Measurements from ENCODE around the gene ANKK1. TPM values are rescaled to one million over a fixed set of nuclear protein-coding genes. Genes with fewer than 3 reads are reported as not detected.

Gene ANKK1, protein sequence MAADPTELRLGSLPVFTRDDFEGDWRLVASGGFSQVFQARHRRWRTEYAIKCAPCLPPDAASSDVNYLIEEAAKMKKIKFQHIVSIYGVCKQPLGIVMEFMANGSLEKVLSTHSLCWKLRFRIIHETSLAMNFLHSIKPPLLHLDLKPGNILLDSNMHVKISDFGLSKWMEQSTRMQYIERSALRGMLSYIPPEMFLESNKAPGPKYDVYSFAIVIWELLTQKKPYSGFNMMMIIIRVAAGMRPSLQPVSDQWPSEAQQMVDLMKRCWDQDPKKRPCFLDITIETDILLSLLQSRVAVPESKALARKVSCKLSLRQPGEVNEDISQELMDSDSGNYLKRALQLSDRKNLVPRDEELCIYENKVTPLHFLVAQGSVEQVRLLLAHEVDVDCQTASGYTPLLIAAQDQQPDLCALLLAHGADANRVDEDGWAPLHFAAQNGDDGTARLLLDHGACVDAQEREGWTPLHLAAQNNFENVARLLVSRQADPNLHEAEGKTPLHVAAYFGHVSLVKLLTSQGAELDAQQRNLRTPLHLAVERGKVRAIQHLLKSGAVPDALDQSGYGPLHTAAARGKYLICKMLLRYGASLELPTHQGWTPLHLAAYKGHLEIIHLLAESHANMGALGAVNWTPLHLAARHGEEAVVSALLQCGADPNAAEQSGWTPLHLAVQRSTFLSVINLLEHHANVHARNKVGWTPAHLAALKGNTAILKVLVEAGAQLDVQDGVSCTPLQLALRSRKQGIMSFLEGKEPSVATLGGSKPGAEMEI
- total RNA-seq (2011; cell fraction: chromatin; rRNA removed; ENCODE audit: low replicate concordance): 0.12 TPM in 1 of 2 replicates, not detected in the other
- not detected in 2 replicates for total RNA-seq (2011; cell fraction: nucleolus; rRNA removed)
- not detected in 2 replicates for total RNA-seq (2011; cell fraction: nucleoplasm; rRNA removed)
- total RNA-seq (2014; rRNA removed) (not detected in 2 replicates), total RNA-seq (2014; rRNA removed; fragmentation: Illumina TruSeq; extraction: Trizol) (not detected in 2 replicates), total RNA-seq (2015; rRNA removed; fragmentation: Illumina TruSeq; extraction: Trizol) (not detected in 2 replicates), total RNA-seq (2021) (not detected in 2 replicates), polyA plus RNA-seq (2011; rRNA removed) (not detected in 2 replicates), polyA plus RNA-seq (2014; fragmentation: Illumina TruSeq; extraction: Trizol) (not detected in 2 replicates), polyA plus RNA-seq (2014; fragmentation: Nextera tagmentation; extraction: Ambion mirVana) (not detected), polyA plus RNA-seq (2014; rRNA removed) (not detected in 2 replicates), polyA minus RNA-seq (2011; rRNA and poly(A)+ RNA removed) (not detected in 2 replicates), Bru-seq, nascent RNA (percentile 7 among the genes with signal in this experiment), BruChase-seq, experiment 1, labeled RNA remaining after a 2-hour chase (percentile 11 among the genes with signal in this experiment), BruChase-seq, experiment 2, labeled RNA remaining after a 6-hour chase (percentile 8 among the genes with signal in this experiment)
- polyA plus RNA-seq (2011; cell fraction: cytosol; rRNA removed): not detected in 2 replicates
- polyA plus RNA-seq (2011; cell fraction: nucleus; rRNA removed): 0.09 TPM in 1 of 2 replicates, not detected in the other
- polyA plus RNA-seq (2012): 0.12 TPM in 1 of 2 replicates, not detected in the other
- not detected in 2 replicates for polyA minus RNA-seq (2011; cell fraction: cytosol; rRNA and poly(A)+ RNA removed)
- polyA minus RNA-seq (2011; cell fraction: nucleus; rRNA and poly(A)+ RNA removed): not detected in 2 replicates
- long read RNA-seq, experiment 1: 0 reads
- long read RNA-seq, experiment 2: 0 reads
- long read RNA-seq, experiment 3: 0 reads

DNA sequence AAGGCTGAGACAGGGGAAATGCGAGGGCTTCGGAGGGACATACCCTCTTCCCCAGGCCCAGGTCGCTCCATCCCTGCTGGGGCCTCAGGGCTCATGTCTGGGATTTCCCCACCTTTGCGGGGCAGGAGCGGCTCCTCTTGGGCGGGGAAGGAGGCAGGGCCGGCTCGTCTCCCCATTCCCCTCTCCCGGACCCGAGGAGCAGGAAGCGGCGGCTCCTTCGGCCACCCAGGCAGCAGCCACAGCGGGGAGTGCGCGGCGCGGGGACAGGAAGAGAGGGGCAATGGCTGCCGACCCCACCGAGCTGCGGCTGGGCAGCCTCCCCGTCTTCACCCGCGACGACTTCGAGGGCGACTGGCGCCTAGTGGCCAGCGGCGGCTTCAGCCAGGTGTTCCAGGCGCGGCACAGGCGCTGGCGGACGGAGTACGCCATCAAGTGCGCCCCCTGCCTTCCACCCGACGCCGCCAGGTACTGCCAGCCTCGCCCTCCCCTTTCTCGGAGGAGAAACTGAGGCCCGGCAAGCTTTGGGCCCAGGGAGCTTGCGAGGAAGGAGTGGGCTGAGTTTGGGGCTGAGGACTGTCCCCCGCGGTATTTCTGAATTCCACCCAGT is at the start of gene ANKK1:
Gene ANKK1 (plus strand): TSS at position 175 of the 607 bp plus-strand sequence. CDS start 106 bp downstream, at position 281.
- intact Hi-C loops (cut with micrococcal nuclease): no loop called here
- DNase-seq (ENCODE audit: extremely low read depth in 1 of 4, low spot score in 3 of 4) (peak in 3 of 4 experiments; percentile 21 to 25 (median 21)), ATAC-seq (peak; percentile 82), FAIRE-seq (no peak)
- Histone ChIP-seq H3K4me3 (no peak within 1 kb of the TSS), H3K4me2 (ENCODE audit: insufficient read depth, low read length) (no peak within 1 kb of the TSS), H3K9me1 (ENCODE audit: control insufficient read depth, insufficient read depth, low read length) (no peaks in the 10 kb centered on the region), H3K36me3 (ENCODE audit: control insufficient read depth, insufficient read depth, low read length) (no peaks in the 10 kb centered on the region), H4K20me1 (replicated peaks; ENCODE audit: control insufficient read depth, insufficient read depth, low read length) (no peaks in the 10 kb centered on the region), H3K4me1 (replicated peaks in 1 of 2; ENCODE audit: control insufficient read depth in 2 of 2, insufficient read depth in 2 of 2, low read length in 2 of 2) (peaks cover 0 to 7% of the 10 kb centered on the region in 2 experiments; a peak in 1 of 5 replicates), H2AFZ (ENCODE audit: low read depth, low read length) (no peak within 1 kb of the TSS; the same call in 1 of the 2 replicates), H3K9ac (ENCODE audit: insufficient read depth in 1 of 2, low read depth in 2 of 2, low read length in 2 of 2) (no peak within 1 kb of the TSS), H3K27ac (ENCODE audit: extremely low read depth, low read depth, low read length) (no peak within 1 kb of the TSS), H3K79me2 (ENCODE audit: control insufficient read depth, insufficient read depth, low read length) (no peaks in the 10 kb centered on the region), H3K9me3 (replicated peaks; ENCODE audit: control insufficient read depth, insufficient read depth, low read depth, low read length) (no peaks in the 10 kb centered on the region), H3K27me3 (ENCODE audit: control insufficient read depth in 2 of 2, insufficient read depth in 2 of 2, low read length in 2 of 2) (peaks cover 7 to 29% of the 10 kb centered on the region in 2 experiments; a peak in 4 of 5 replicates)
- CTCF ChIA-PET (ENCODE audit: low intra/inter-chr PET ratio): no interaction called here
- POLR2A ChIA-PET: no interaction called here
- WGBS (ENCODE audit: insufficient coverage, low coverage, missing lambda C conversion rate): 12% methylated on average over 26 of the region's 46 CpGs
- BruUV-seq (replicated peaks): no TSS peak
- in situ Hi-C loops (cut with MboI): no loop called here
- TF ChIP-seq, protein P1, sequence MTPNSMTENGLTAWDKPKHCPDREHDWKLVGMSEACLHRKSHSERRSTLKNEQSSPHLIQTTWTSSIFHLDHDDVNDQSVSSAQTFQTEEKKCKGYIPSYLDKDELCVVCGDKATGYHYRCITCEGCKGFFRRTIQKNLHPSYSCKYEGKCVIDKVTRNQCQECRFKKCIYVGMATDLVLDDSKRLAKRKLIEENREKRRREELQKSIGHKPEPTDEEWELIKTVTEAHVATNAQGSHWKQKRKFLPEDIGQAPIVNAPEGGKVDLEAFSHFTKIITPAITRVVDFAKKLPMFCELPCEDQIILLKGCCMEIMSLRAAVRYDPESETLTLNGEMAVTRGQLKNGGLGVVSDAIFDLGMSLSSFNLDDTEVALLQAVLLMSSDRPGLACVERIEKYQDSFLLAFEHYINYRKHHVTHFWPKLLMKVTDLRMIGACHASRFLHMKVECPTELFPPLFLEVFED (CRISPR knock-in tag; conservative IDR thresholded peaks at IDR 0.05): no peak
- TF ChIP-seq RAD21 (CRISPR knock-in tag; conservative IDR thresholded peaks at IDR 0.05 in 1 of 2, IDR thresholded peaks at IDR 0.05 in 1 of 2): peak in 1 of 2 experiments; percentile 15; a peak in 1 of 4 replicates
- TF ChIP-seq, protein P2, sequence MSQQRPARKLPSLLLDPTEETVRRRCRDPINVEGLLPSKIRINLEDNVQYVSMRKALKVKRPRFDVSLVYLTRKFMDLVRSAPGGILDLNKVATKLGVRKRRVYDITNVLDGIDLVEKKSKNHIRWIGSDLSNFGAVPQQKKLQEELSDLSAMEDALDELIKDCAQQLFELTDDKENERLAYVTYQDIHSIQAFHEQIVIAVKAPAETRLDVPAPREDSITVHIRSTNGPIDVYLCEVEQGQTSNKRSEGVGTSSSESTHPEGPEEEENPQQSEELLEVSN (IDR thresholded peaks at IDR 0.05; ENCODE audit: borderline replicate concordance in 1 of 2, extremely low read depth in 1 of 2, insufficient read depth in 1 of 2, insufficient read length in 1 of 2, low read depth in 1 of 2, low read length in 1 of 2, poor library complexity in 1 of 2, severe bottlenecking in 1 of 2): peak in 1 of 2 experiments; percentile 18
- no peak for TF ChIP-seq POLR3A (IDR thresholded peaks at IDR 0.05; ENCODE audit: borderline replicate concordance, extremely low read depth, insufficient read depth, insufficient read length)
